ENCODE results near the gene COL28A1. TPM values are rescaled to one million over a fixed set of nuclear protein-coding genes. Genes with fewer than 3 reads are reported as not detected.

The COL28A1 gene
- polyA plus RNA-seq, 1 donor (not counting 4 experiments of a cell fraction or from before 2014, with no cell fraction given) = 0.13 TPM

DNA sequence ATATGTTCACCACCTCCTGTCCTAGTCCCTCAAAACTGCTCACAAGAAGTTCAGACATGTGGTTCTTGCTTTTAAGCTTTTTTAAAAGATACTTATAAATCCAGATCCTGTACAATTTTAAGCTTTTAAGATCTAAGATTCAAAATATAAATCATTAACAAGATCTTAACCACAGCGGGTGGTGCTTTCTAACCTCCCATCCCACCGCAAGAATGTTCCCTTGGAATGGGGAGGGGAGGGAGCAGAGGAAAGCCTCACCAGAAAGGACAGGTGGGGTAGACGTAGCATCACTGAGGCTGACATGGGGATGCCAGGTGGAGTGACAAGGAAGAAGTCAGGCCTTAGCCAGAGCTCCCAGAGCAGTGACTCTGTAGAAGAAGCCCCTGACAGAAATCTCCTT lies 219.8 kb downstream of the COL28A1 start:
- Histone ChIP-seq H3K36me3 (ENCODE audit: control insufficient read depth in 2 of 2, extremely low read depth in 1 of 2, insufficient read depth in 2 of 2, low read length in 2 of 2) (no peaks in the 10 kb centered on the region), H3K79me2 (ENCODE audit: control insufficient read depth, insufficient read depth, low read length) (no peaks in the 10 kb centered on the region), H3K27me3 (ENCODE audit: control insufficient read depth, extremely low read depth, insufficient read depth, low read length) (peaks cover 4% of the 10 kb centered on the region), H4K20me1 (ENCODE audit: control insufficient read depth, extremely low read depth, insufficient read depth, low read length) (no peaks in the 10 kb centered on the region), H3K9me3 (ENCODE audit: control insufficient read depth, low read depth, low read length) (no peaks in the 10 kb centered on the region), H3K4me2 (ENCODE audit: control insufficient read depth, extremely low read depth, insufficient read depth, low read depth, low read length) (no peak overlapping the region), H3K4me3 (ENCODE audit: control insufficient read depth in 2 of 3, extremely low read depth in 1 of 3, insufficient read depth in 2 of 3, low read depth in 1 of 3, low read length in 3 of 3) (no peak overlapping the region), H3K9me1 (ENCODE audit: control insufficient read depth, extremely low read depth, insufficient read depth, low read length) (no peaks in the 10 kb centered on the region), H3K27ac (ENCODE audit: control insufficient read depth, insufficient read depth, low read length) (no peak overlapping the region), H2AFZ (ENCODE audit: control insufficient read depth, low read length) (no peak overlapping the region), H3K9ac (ENCODE audit: control insufficient read depth, extremely low read depth, insufficient read depth, low read length) (no peak overlapping the region), H3K4me1 (ENCODE audit: control insufficient read depth, extremely low read depth, insufficient read depth, low read length) (no peaks in the 10 kb centered on the region)
- TF ChIP-seq, protein P1, sequence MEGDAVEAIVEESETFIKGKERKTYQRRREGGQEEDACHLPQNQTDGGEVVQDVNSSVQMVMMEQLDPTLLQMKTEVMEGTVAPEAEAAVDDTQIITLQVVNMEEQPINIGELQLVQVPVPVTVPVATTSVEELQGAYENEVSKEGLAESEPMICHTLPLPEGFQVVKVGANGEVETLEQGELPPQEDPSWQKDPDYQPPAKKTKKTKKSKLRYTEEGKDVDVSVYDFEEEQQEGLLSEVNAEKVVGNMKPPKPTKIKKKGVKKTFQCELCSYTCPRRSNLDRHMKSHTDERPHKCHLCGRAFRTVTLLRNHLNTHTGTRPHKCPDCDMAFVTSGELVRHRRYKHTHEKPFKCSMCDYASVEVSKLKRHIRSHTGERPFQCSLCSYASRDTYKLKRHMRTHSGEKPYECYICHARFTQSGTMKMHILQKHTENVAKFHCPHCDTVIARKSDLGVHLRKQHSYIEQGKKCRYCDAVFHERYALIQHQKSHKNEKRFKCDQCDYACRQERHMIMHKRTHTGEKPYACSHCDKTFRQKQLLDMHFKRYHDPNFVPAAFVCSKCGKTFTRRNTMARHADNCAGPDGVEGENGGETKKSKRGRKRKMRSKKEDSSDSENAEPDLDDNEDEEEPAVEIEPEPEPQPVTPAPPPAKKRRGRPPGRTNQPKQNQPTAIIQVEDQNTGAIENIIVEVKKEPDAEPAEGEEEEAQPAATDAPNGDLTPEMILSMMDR (optimal IDR thresholded peaks at IDR 0.05 in 1 of 3, IDR thresholded peaks at IDR 0.05 in 1 of 3, conservative IDR thresholded peaks at IDR 0.05 in 1 of 3; ENCODE audit: extremely low read depth in 1 of 3, insufficient read depth in 2 of 3, low read length in 3 of 3) = no peak
- TF ChIP-seq EZH2 (IDR thresholded peaks at IDR 0.05; ENCODE audit: low read length) = no peak
- no peak for DNase-seq (ENCODE audit: low read depth, low spot score)
- dilution Hi-C loops (cut with MboI; ENCODE audit: extremely low pct_ligation_motif_present, low sequenced_read_pairs) = no loop called here
- FAIRE-seq = no peak

DNA sequence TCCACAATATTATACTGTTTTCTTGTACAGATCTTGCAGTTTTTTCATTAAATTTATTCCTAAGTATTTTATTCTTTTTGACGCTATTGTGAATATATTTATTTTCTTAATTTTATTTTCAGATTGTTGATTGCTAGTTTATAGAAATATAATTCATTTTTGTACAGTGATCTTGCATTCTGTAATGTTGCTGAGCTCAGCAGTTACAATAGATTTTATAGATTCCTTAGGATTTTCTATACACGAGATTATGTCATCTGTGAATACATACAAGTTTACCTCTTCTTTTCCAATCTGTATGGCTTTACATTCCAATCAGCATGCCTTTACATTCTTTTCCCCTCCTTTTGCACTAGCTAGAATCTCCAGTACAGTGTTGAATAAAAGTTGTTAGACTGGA lies 223.3 kb downstream of the COL28A1 start:
- DNase-seq (ENCODE audit: low read depth, low spot score) (no peak), FAIRE-seq (no peak)
- Histone ChIP-seq H3K4me3 (ENCODE audit: control insufficient read depth in 2 of 3, extremely low read depth in 1 of 3, insufficient read depth in 2 of 3, low read depth in 1 of 3, low read length in 3 of 3) (no peak overlapping the region), H3K36me3 (ENCODE audit: control insufficient read depth in 2 of 2, extremely low read depth in 1 of 2, insufficient read depth in 2 of 2, low read length in 2 of 2) (no peaks in the 10 kb centered on the region), H3K4me1 (ENCODE audit: control insufficient read depth, extremely low read depth, insufficient read depth, low read length) (no peaks in the 10 kb centered on the region), H3K27me3 (ENCODE audit: control insufficient read depth, extremely low read depth, insufficient read depth, low read length) (peaks cover 9% of the 10 kb centered on the region), H3K9me1 (ENCODE audit: control insufficient read depth, extremely low read depth, insufficient read depth, low read length) (no peaks in the 10 kb centered on the region), H2AFZ (ENCODE audit: control insufficient read depth, low read length) (no peak overlapping the region), H3K4me2 (ENCODE audit: control insufficient read depth, extremely low read depth, insufficient read depth, low read depth, low read length) (no peak overlapping the region), H4K20me1 (ENCODE audit: control insufficient read depth, extremely low read depth, insufficient read depth, low read length) (no peaks in the 10 kb centered on the region), H3K9me3 (ENCODE audit: control insufficient read depth, low read depth, low read length) (no peaks in the 10 kb centered on the region), H3K79me2 (ENCODE audit: control insufficient read depth, insufficient read depth, low read length) (no peaks in the 10 kb centered on the region), H3K27ac (ENCODE audit: control insufficient read depth, insufficient read depth, low read length) (no peak overlapping the region), H3K9ac (ENCODE audit: control insufficient read depth, extremely low read depth, insufficient read depth, low read length) (no peak overlapping the region)
- dilution Hi-C loops (cut with MboI; ENCODE audit: extremely low pct_ligation_motif_present, low sequenced_read_pairs) = no loop called here
- TF ChIP-seq, protein P1 (optimal IDR thresholded peaks at IDR 0.05 in 1 of 3, IDR thresholded peaks at IDR 0.05 in 1 of 3, conservative IDR thresholded peaks at IDR 0.05 in 1 of 3; ENCODE audit: extremely low read depth in 1 of 3, insufficient read depth in 2 of 3, low read length in 3 of 3) = no peak
- no peak for TF ChIP-seq EZH2 (IDR thresholded peaks at IDR 0.05; ENCODE audit: low read length)
